ENCODE measurements around the gene IKZF4. TPM values are rescaled to one million over a fixed set of nuclear protein-coding genes. Genes with fewer than 3 reads are reported as not detected.

IKZF4 gene
- total RNA-seq, 1 donor from 2014 or later, result 13.7 TPM

GRCh38 chr12:56078427-56078826 is 57.6 kb downstream of the IKZF4 start:
- intact Hi-C loops (cut with DNase I), result no loop called here
- DNase-seq (ENCODE audit: low spot score), result no peak
- ATAC-seq, result no peak

DNA sequence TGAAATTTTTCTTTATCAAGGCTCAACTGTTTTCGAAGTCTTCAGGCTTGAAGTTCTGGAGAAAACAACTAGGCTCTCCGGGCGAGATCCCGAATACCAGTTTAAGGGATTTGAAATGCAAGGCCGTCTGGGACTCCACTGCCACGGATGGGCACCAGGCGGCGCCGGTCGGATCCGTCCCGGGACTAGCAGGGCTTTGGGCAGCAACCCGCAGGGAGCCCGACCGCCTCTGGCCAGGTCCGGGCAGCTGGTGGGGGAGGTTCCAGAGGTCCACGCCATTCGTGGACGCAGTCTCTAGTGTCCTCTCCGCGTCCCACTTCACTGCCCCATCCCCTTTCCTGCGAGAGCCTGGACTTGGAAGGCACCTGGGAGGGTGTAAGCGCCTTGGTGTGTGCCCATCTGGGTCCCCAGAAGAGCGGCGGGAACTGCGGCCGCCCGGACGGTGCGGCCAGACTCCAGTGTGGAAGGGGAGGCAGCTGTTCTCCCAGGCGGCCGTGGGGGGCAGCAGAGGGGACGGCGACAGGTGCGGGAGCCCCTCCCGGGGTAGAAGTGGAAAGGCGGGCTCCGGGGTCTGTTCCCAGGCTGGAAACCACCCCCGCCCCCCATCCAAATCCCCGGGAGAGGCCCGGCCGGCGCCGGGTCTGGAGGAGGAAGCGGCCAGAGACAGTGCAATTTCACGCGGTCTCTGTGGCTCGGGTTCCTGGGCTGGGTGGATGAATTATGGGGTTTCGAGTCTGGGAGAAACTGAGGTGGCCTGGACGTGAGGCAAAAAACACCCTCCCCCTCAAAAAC is 58.3 kb downstream of the IKZF4 start:
- DNase-seq (ENCODE audit: low spot score), result peak; percentile 91
- intact Hi-C loops (cut with DNase I), result no loop called here
- peak; percentile 85 for ATAC-seq

GRCh38 chr12:56079723-56080555 is 59.1 kb downstream of the IKZF4 start, which contains the start of gene ERBB3:
ERBB3 (plus strand) TSS chr12:56080165; CDS start chr12:56080301, 136 bp downstream.
- intact Hi-C loops (cut with DNase I), result no loop called here
- peak; percentile 83 for ATAC-seq
- peak; percentile 83 for DNase-seq (ENCODE audit: low spot score)

DNA sequence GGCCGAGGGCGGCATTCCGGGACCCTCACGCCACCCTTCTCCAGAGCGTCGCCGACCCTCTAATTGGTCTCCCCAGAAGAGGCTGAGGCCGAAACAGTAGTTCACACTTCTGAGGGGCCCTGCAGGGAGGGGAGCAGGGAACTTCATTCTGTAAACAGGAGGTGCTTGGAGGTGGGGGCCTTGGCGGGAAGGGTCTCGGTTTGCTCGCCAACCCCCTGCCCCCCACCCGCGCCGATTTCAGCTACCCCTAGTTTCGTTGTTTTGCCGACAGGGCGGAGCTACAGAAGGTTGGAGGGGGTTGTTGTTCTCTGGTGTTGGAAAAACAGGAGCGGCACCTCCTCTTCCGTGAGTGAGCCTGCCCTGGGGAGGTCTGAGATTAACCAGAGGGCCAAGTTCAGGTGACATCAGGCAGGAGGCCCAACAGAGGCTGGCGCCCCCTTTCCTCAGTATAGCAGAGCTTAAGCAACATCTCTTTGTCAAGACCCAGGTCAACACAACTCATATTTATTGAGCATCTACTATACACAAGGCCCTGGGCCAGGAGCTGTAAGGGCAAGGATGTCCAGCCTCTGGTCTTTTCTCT is 59.8 kb downstream of the IKZF4 start:
- no peak for DNase-seq (ENCODE audit: low spot score)
- intact Hi-C loops (cut with DNase I), result no loop called here
- no peak for ATAC-seq

- DNase-seq (ENCODE audit: low spot score) (no peak), ATAC-seq (no peak)
- intact Hi-C loops (cut with DNase I), result no loop called here
Observed at GRCh38 chr12:56081393-56082347, 60.8 kb downstream of the IKZF4 start.

DNA sequence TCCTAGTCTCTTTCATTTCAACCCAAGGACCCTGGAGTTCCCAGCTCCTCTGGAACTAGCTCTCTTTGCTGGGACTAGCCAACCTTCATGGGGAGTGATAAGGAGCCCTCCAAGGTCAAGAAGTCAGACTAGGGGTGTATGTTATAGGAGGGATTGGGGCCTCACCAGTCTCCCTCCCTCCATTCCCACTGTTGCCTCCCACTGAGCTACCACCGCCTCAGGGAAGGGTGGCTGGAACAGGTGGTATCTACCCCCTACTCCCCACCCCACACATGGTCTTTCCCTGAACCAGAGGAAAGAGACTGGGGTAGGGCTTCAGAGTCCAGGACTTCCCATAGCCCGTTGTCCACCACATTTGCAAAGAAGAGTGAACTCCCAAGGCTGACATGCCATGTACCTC is 61.5 kb downstream of the IKZF4 start:
- ATAC-seq (no peak), DNase-seq (ENCODE audit: low spot score) (no peak)
- intact Hi-C loops (cut with DNase I), result no loop called here

- ATAC-seq (peak; percentile 42), DNase-seq (ENCODE audit: low spot score) (peak; percentile 70)
- intact Hi-C loops (cut with DNase I), result no loop called here
Observed at GRCh38 chr12:56082967-56083366, 62.1 kb downstream of the IKZF4 start.

GRCh38 chr12:56084958-56085543 is 64.2 kb downstream of the IKZF4 start:
- no peak for DNase-seq (ENCODE audit: low spot score)
- intact Hi-C loops (cut with DNase I), result no loop called here
- no peak for ATAC-seq

- DNase-seq (ENCODE audit: low spot score) (no peak), ATAC-seq (no peak)
- intact Hi-C loops (cut with DNase I), result no loop called here
Observed at GRCh38 chr12:56086096-56086495, 65.3 kb downstream of the IKZF4 start.

GRCh38 chr12:56086608-56087007 is 65.8 kb downstream of the IKZF4 start:
- intact Hi-C loops (cut with DNase I), result no loop called here
- no peak for ATAC-seq
- DNase-seq (ENCODE audit: low spot score), result no peak

DNA sequence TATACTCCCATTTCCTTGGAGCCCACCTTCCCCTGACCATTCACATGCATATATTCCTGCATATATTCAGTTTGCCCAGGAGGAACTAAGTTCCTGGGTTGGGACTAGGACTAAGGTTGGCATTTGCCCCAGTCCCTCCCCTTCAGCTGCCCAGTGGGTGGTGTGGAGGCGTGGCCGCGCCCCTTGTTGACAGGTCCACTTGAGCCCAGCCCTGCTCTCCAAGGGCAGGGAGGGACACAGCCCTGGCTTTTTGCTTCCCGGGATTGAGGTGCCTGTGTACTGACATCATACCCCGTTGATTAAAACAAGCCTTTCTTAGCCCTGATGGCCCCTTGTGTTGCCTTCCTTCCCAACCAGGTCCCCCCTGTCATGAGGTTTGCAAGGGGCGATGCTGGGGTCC is 66.4 kb downstream of the IKZF4 start:
- ATAC-seq, result peak; percentile 71
- intact Hi-C loops (cut with DNase I), result no loop called here
- peak; percentile 84 for DNase-seq (ENCODE audit: low spot score)

Other genes with a start within 250 kb of the IKZF4 start
- gene SARNP, start 203.3 kb upstream of the IKZF4 start, total RNA-seq, result 54.0 TPM
- 25.2 TPM for gene ORMDL2, start 203.0 kb upstream of the IKZF4 start, total RNA-seq
- gene DNAJC14, start 191.5 kb upstream of the IKZF4 start, total RNA-seq, result 23.4 TPM
- 9.1 TPM for gene MMP19, start 178.1 kb upstream of the IKZF4 start, total RNA-seq
- gene PYM1, start 93.1 kb upstream of the IKZF4 start, total RNA-seq, result 21.8 TPM
- gene DGKA, start 89.9 kb upstream of the IKZF4 start, total RNA-seq, result 31.8 TPM
- 0.49 TPM for gene PMEL, start 55.0 kb upstream of the IKZF4 start, total RNA-seq
- 14.4 TPM for gene CDK2, start 54.2 kb upstream of the IKZF4 start, total RNA-seq
- gene RAB5B, start 47.0 kb upstream of the IKZF4 start, total RNA-seq, result 143 TPM
- 20.3 TPM for gene SUOX, start 23.8 kb upstream of the IKZF4 start, total RNA-seq
- 93.6 TPM for gene RPS26, start 20.9 kb downstream of the IKZF4 start, total RNA-seq
- 159 TPM for gene ERBB3, start 59.1 kb downstream of the IKZF4 start, total RNA-seq
- gene PA2G4, start 83.5 kb downstream of the IKZF4 start, total RNA-seq, result 79.6 TPM
- 2,818 TPM for gene RPL41, start 95.6 kb downstream of the IKZF4 start, total RNA-seq
- gene ZC3H10, start 97.2 kb downstream of the IKZF4 start, total RNA-seq, result 9.0 TPM
- 85.9 TPM for gene ESYT1, start 107.2 kb downstream of the IKZF4 start, total RNA-seq
- gene MYL6B, start 131.5 kb downstream of the IKZF4 start, total RNA-seq, result 40.0 TPM
- 993 TPM for gene MYL6, start 137.3 kb downstream of the IKZF4 start, total RNA-seq
- gene SMARCC2, start 168.4 kb downstream of the IKZF4 start, total RNA-seq, result 160 TPM
- 40.7 TPM for gene RNF41, start 200.9 kb downstream of the IKZF4 start, total RNA-seq
- 18.5 TPM for gene NABP2, start 203.3 kb downstream of the IKZF4 start, total RNA-seq
- gene SLC39A5, start 209.0 kb downstream of the IKZF4 start, total RNA-seq, result 0.80 TPM
- gene ANKRD52, start 237.3 kb downstream of the IKZF4 start, total RNA-seq, result 40.1 TPM
- 8.3 TPM for gene COQ10A, start 245.9 kb downstream of the IKZF4 start, total RNA-seq